Measurements from ENCODE around the gene SLC39A10.

DNA sequence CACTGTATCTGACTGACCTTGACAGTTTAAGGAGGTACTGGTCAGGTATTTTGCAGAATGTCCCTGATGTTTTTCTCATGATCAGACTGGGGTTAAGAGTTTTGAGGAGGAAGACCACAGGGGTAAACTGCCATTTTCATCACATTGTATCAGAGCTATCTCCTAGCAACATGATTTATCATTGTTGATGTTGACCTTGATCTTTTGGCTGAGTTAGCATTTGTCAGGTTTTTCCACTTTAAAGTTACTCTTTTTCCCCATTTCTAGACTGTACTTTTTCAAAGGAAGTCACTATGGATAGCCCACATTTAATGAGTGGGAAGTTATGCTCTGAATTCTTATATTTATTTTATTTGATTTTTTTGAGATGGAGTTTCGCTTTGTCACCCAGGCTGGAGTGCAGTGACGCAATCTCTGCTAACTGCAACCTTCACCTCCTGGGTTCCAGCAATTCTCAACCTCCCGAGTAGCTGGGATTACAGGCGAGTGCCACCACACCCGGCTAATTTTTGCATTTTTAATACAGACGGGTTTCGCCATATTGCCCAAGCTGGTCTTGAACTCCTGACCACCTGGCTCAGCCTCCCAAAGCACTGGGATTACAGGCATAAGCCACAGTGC lies 17.7 kb upstream of the SLC39A10 start:
- TF ChIP-seq, protein P1, sequence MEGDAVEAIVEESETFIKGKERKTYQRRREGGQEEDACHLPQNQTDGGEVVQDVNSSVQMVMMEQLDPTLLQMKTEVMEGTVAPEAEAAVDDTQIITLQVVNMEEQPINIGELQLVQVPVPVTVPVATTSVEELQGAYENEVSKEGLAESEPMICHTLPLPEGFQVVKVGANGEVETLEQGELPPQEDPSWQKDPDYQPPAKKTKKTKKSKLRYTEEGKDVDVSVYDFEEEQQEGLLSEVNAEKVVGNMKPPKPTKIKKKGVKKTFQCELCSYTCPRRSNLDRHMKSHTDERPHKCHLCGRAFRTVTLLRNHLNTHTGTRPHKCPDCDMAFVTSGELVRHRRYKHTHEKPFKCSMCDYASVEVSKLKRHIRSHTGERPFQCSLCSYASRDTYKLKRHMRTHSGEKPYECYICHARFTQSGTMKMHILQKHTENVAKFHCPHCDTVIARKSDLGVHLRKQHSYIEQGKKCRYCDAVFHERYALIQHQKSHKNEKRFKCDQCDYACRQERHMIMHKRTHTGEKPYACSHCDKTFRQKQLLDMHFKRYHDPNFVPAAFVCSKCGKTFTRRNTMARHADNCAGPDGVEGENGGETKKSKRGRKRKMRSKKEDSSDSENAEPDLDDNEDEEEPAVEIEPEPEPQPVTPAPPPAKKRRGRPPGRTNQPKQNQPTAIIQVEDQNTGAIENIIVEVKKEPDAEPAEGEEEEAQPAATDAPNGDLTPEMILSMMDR (IDR thresholded peaks at IDR 0.05): no peak
- TF ChIP-seq POLR2A (IDR thresholded peaks at IDR 0.05): no peak

Data from ovary (tissue), 3 donors.